IMR-90 (cell line): ENCODE results near the gene MYO1C. TPM values are rescaled to one million over a fixed set of nuclear protein-coding genes. Genes with fewer than 3 reads are reported as not detected.
"Not testable (repeated sequence)": the region's sequence is repeated elsewhere in the genome, so short reads cannot be mapped to it uniquely, and the experiment has no call there.

Source experiments
- ATAC-seq: fragments of 200-7000 bp; cut with Tn5 transposase; 2 replicates; pipeline ENCODE4 v1.9.1; 2020; ENCODE audit warnings: low read depth, mild to moderate bottlenecking, moderate library complexity
- BruUV-seq: library from RNA; stranded (reverse); fragments of 400-500 nt; replicated peaks from 2 replicates; lab custom pipeline; 2021; lab: Mats Ljungman, UMichigan
- CTCF ChIA-PET: fragments of 300-600 bp; formaldehyde crosslinking; extraction: SDS; loops from one replicate; lab custom pipeline; 2021; ENCODE audit warnings: antibody characterized with exemption; lab: Yijun Ruan, JAX
- POLR2A ChIA-PET: fragments of 300-600 bp; sonication (Branson Sonifier 250); formaldehyde crosslinking; loops from one replicate; lab custom pipeline; 2022; ENCODE audit warnings: antibody characterized with exemption; ENCODE audit not compliant: unreplicated experiment; lab: Charles Lee
- DNase-seq: peaks from one replicate; pipeline ENCODE4 v3.0.0; 2013
- H2AFZ ChIP-seq: replicated peaks from 2 replicates; pipeline ENCODE3; 2013; ENCODE audit warnings: low read length, mild to moderate bottlenecking; ENCODE audit not compliant: poor library complexity
- H2AK5ac ChIP-seq: 2 replicates; pipeline ENCODE4 v1.6.1; 2013; ENCODE audit warnings: low read depth, low read length, inconsistent platforms
- H2AK9ac ChIP-seq: replicated peaks from 2 replicates; pipeline ENCODE3; 2013; ENCODE audit warnings: mild to moderate bottlenecking, low read depth, low read length, moderate library complexity; ENCODE audit not compliant: poor library complexity
- H2BK120ac ChIP-seq: 2 replicates; pipeline ENCODE4 v1.6.1; 2013; ENCODE audit warnings: low read depth, low read length, inconsistent platforms
- H2BK15ac ChIP-seq: 3 replicates; pipeline ENCODE4 v1.6.1; 2013; ENCODE audit warnings: low read depth, low read length, inconsistent platforms
- H2BK20ac ChIP-seq: 2 replicates; pipeline ENCODE4 v1.6.1; 2013; ENCODE audit warnings: low read depth, mild to moderate bottlenecking, inconsistent platforms, low read length, moderate library complexity
- H2BK5ac ChIP-seq: 2 replicates; pipeline ENCODE4 v1.6.1; 2013; ENCODE audit warnings: mild to moderate bottlenecking, low read depth, low read length, inconsistent platforms; ENCODE audit not compliant: poor library complexity, severe bottlenecking
- H3K14ac ChIP-seq: replicated peaks from 2 replicates; pipeline ENCODE4 v1.6.1; 2013; ENCODE audit warnings: low read depth, low read length, inconsistent platforms
- H3K18ac ChIP-seq: 2 replicates; pipeline ENCODE4 v1.6.1; 2013; ENCODE audit warnings: low read depth, low read length, control low read depth
- H3K23ac ChIP-seq: 2 replicates; pipeline ENCODE4 v1.6.1; 2013; ENCODE audit warnings: low read depth, low read length, inconsistent platforms
- H3K27ac ChIP-seq: 2 replicates; pipeline ENCODE4 v1.5.1; 2013; ENCODE audit warnings: mild to moderate bottlenecking, control low read depth, low read length; ENCODE audit not compliant: insufficient read depth
- H3K27me3 ChIP-seq: 2 replicates; pipeline ENCODE4 v1.6.1; 2013; ENCODE audit warnings: low read length; ENCODE audit not compliant: control insufficient read depth, insufficient read depth
- H3K36me3 ChIP-seq: 2 replicates; pipeline ENCODE4 v1.6.1; 2013; ENCODE audit warnings: low read length, mixed read lengths; ENCODE audit not compliant: control insufficient read depth, insufficient read depth
- H3K4ac ChIP-seq: 2 replicates; pipeline ENCODE4 v1.6.1; 2013; ENCODE audit warnings: low read depth, low read length, inconsistent platforms
- H3K4me1 ChIP-seq: 2 replicates; pipeline ENCODE4 v1.6.1; 2013; ENCODE audit warnings: low read length, mixed read lengths; ENCODE audit not compliant: control insufficient read depth, insufficient read depth
- H3K4me2 ChIP-seq: 2 replicates; pipeline ENCODE4 v1.6.1; 2013; ENCODE audit warnings: low read depth, mild to moderate bottlenecking, control low read depth, low read length, moderate library complexity
- H3K4me3 ChIP-seq: 2 replicates; pipeline ENCODE4 v1.5.1; 2013; ENCODE audit warnings: low read depth, mild to moderate bottlenecking, control low read depth, low read length, moderate library complexity; ENCODE audit not compliant: insufficient read depth
- H3K56ac ChIP-seq: 2 replicates; pipeline ENCODE4 v1.6.1; 2013; ENCODE audit warnings: low read length, inconsistent platforms; ENCODE audit not compliant: insufficient read depth; ENCODE audit errors: extremely low read depth
- H3K79me1 ChIP-seq, 2 experiments: 2 replicates each; pipeline ENCODE4 v1.6.1; 2013; ENCODE audit warnings: low read length in 2 of 2, inconsistent platforms in 1 of 2, low read depth in 1 of 2
- H3K9ac ChIP-seq: 2 replicates; pipeline ENCODE4 v1.6.1; 2013; ENCODE audit warnings: low read depth, low read length, control low read depth
- H3K9me1 ChIP-seq: 2 replicates; pipeline ENCODE4 v1.6.1; 2013; ENCODE audit warnings: low read length, inconsistent platforms; ENCODE audit not compliant: insufficient read depth
- H3K9me3 ChIP-seq: 2 replicates; pipeline ENCODE4 v1.6.1; 2013; ENCODE audit warnings: low read length; ENCODE audit not compliant: control insufficient read depth, insufficient read depth
- H4K20me1 ChIP-seq: 2 replicates; pipeline ENCODE4 v1.6.1; 2013; ENCODE audit warnings: low read length, inconsistent platforms; ENCODE audit not compliant: insufficient read depth
- H4K5ac ChIP-seq: 2 replicates; pipeline ENCODE4 v1.6.1; 2013; ENCODE audit warnings: mild to moderate bottlenecking, low read depth, low read length, control low read depth
- H4K8ac ChIP-seq, 2 experiments: 2 replicates each; pipeline ENCODE4 v1.6.1; 2013; ENCODE audit warnings: low read depth in 2 of 2, low read length in 2 of 2, control low read depth in 1 of 2, inconsistent platforms in 1 of 2
- H4K91ac ChIP-seq: 2 replicates; pipeline ENCODE4 v1.6.1; 2013; ENCODE audit warnings: low read depth, low read length, inconsistent platforms; ENCODE audit not compliant: insufficient read depth
- BHLHE40 ChIP-seq: fragments of 150-350 bp; IDR thresholded peaks from 2 replicates; pipeline ENCODE4 v1.6.1; 2016; ENCODE audit warnings: mild to moderate bottlenecking, low read depth, low read length
- CEBPB ChIP-seq: IDR thresholded peaks from 2 replicates; pipeline ENCODE4 v1.6.1; 2012; ENCODE audit warnings: low read depth, low read length, improper control_type of control experiment
- ELK1 ChIP-seq: fragments of 150-350 bp; IDR thresholded peaks from 2 replicates; pipeline ENCODE4 v1.6.1; 2016; ENCODE audit warnings: low read depth, mild to moderate bottlenecking, low read length, moderate library complexity, borderline replicate concordance
- MXI1 ChIP-seq: IDR thresholded peaks from 2 replicates; pipeline ENCODE4 v1.6.1; 2012; ENCODE audit warnings: low read depth, mild to moderate bottlenecking, low read length, moderate library complexity, borderline replicate concordance
- RCOR1 ChIP-seq: IDR thresholded peaks from 2 replicates; pipeline ENCODE4 v1.6.1; 2012; ENCODE audit warnings: mild to moderate bottlenecking, low read length, improper control_type of control experiment; ENCODE audit not compliant: insufficient replicate concordance
- RFX5 ChIP-seq: IDR thresholded peaks from 2 replicates; pipeline ENCODE4 v1.8.0; 2012; ENCODE audit warnings: low read depth, mild to moderate bottlenecking, low read length, moderate library complexity
- WGBS, 2 experiments: methylation state at CpG; one replicate each; pipeline versions ENCODE4 v1.1.5 to v1.1.7; 2013; ENCODE audit warnings: missing lambda C conversion rate in 2 of 2; ENCODE audit not compliant: insufficient read length in 1 of 2; ENCODE audit errors: extremely low coverage in 2 of 2; 5-methylcytosine and 5-hydroxymethylcytosine counted together
- dilution Hi-C: fragments of 300-500 bp; cut with HindIII; formaldehyde crosslinking; loops from one replicate; pipeline ENCODE4 v1.14.3; 2018; ENCODE audit warnings: low sequenced_read_pairs; ENCODE audit not compliant: unreplicated experiment
- in situ Hi-C: fragments of 300-500 bp; cut with MboI; formaldehyde crosslinking; loops from 3 replicates; pipeline ENCODE4 v1.14.3; 2019; ENCODE audit warnings: low sequenced_read_pairs, inconsistent platforms, mixed read lengths
- intact Hi-C: fragments of 100-400 bp; cut with micrococcal nuclease; formaldehyde crosslinking; loops from 2 replicates; pipeline ENCODE4 v1.10.0; 2022
- polyA plus RNA-seq, 3 experiments: library from polyadenylated mRNA; depleted of rRNA; stranded (reverse); fragments of >200 nt; gene quantifications; 2 replicates each; pipeline ENCODE4 v1.2.3, GENCODE V29; 2012; ENCODE audit warnings: low replicate concordance in 1 of 3
- total RNA-seq: library from RNA; depleted of rRNA; stranded (reverse); fragments of >200 nt; gene quantifications from 2 replicates; pipeline ENCODE4 v1.2.3, GENCODE V29; 2012

The MYO1C gene
- total and polyA plus RNA-seq, 2 of the 4 experiments (the other 2 are of a cell fraction) = 162 to 196 TPM

- peaks cover 8% of the 10 kb centered on the region for H3K36me3 ChIP-seq
- H3K4me1 ChIP-seq = peaks cover 7% of the 10 kb centered on the region
- peak overlapping the region in 1 of 2 experiments; percentile 45; a peak in 1 of 4 replicates for H4K8ac ChIP-seq
- no peaks in the 10 kb centered on the region for H3K27me3 ChIP-seq
- DNase-seq (no peak), ATAC-seq (no peak)
- peak overlapping the region; percentile 99 for H3K23ac ChIP-seq
- ChIA-PET POLR2A (no interaction called here), CTCF (no interaction called here)
- H2BK120ac ChIP-seq = no peak overlapping the region
- WGBS, 2 experiments = 86% methylated on average over 4 of the region's 9 CpGs; no CpG with 5 or more reads in 1 of the 2 experiments
- H3K4me3 ChIP-seq = peak overlapping the region; percentile 75
- no peaks in the 10 kb centered on the region for H3K9me3 ChIP-seq
- H2AK9ac ChIP-seq = peak overlapping the region; percentile 97
- H3K9ac ChIP-seq = peak overlapping the region; percentile 81
- H2BK15ac ChIP-seq = no peak overlapping the region
- intact Hi-C loops (no loop called here), dilution Hi-C loops (no loop called here), in situ Hi-C loops (no loop called here)
- H3K14ac ChIP-seq = peak overlapping the region; percentile 99
- peak overlapping the region; percentile 94 for H2AK5ac ChIP-seq
- 0 out of 2 replicates have a peak overlapping the region, but pooled peaks have one; percentile 2 for H4K91ac ChIP-seq
- peaks cover 59% of the 10 kb centered on the region for H4K20me1 ChIP-seq
- H2BK20ac ChIP-seq = no peak overlapping the region
- no peak overlapping the region for H2AFZ ChIP-seq
- BruUV-seq = no TSS peak
- no peak for TF ChIP-seq BHLHE40
- TF ChIP-seq CEBPB = no peak
- TF ChIP-seq MXI1 = no peak
- TF ChIP-seq RFX5 = no peak
- no peak for TF ChIP-seq RCOR1
- no peak for TF ChIP-seq ELK1
- H3K79me1 ChIP-seq = peaks cover 0 to 41% of the 10 kb centered on the region in 2 experiments; a peak in 2 of 4 replicates
- H3K9me1 ChIP-seq = peaks cover 17% of the 10 kb centered on the region
- peak overlapping the region; percentile 68; the same call in 1 of the 2 replicates for H3K56ac ChIP-seq
- H2BK5ac ChIP-seq = peak overlapping the region; percentile 63
- no peak overlapping the region for H3K18ac ChIP-seq
- peak overlapping the region; percentile 93 for H3K4ac ChIP-seq
- H3K27ac ChIP-seq = peak overlapping the region; percentile 76
- H4K5ac ChIP-seq = 0 out of 2 replicates have a peak overlapping the region, but pooled peaks have one; percentile 20
- peak overlapping the region; percentile 97 for H3K4me2 ChIP-seq
Observed at GRCh38 chr17:1454541-1454940, 37.9 kb downstream of the MYO1C start.

DNA sequence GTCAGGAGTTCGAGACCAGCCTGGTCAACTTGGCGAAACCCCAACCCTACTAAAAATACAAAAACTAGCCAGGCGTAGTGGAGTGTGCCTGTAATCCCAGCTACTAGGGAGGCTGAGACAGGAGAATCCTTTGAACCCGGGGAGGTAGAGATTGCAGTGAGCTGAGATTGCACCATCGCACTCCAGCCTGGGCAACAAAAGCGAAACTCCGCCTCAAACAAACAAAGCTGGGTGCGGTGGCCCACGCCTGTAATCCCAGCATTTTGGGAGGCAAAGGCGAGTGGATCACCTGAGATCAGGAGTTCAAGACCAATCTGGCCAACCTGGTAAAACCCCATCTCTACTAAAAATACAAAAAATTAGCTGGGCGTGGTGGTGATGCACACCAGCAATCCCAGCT lies 38.8 kb downstream of the MYO1C start:
- H2AK5ac ChIP-seq, intact Hi-C loops, H3K23ac ChIP-seq, H2BK120ac ChIP-seq, H2BK15ac ChIP-seq, DNase-seq, H3K4me3 ChIP-seq, H2AK9ac ChIP-seq, ATAC-seq, H3K4ac ChIP-seq, H4K91ac ChIP-seq, H3K14ac ChIP-seq, BruUV-seq, H3K4me1 ChIP-seq, H3K9ac ChIP-seq, H3K9me3 ChIP-seq, H2BK20ac ChIP-seq, H2AFZ ChIP-seq, H3K36me3 ChIP-seq, in situ Hi-C loops, CTCF ChIA-PET, H3K4me2 ChIP-seq, H3K56ac ChIP-seq, H3K27me3 ChIP-seq, H4K8ac ChIP-seq, dilution Hi-C loops, H4K5ac ChIP-seq, H3K18ac ChIP-seq, H3K27ac ChIP-seq, H2BK5ac ChIP-seq: not testable (repeated sequence)
- Histone ChIP-seq H3K9me1 (peaks cover 21% of the 10 kb centered on the region), H3K79me1 (peaks cover 0 to 49% of the 10 kb centered on the region in 2 experiments; a peak in 2 of 4 replicates), H4K20me1 (peaks cover 67% of the 10 kb centered on the region)
- POLR2A ChIA-PET = interaction anchor here (1.0 kb wide), 1 partner anchor 92 kb away, joined by 3 read pairs; no protein-coding TSS in a partner anchor
- WGBS, 2 experiments = 83% methylated on average over 6 of the region's 11 CpGs; no CpG with 5 or more reads in 1 of the 2 experiments
